22Rv1 (cell line): ENCODE data around the gene SENP3.
"Not testable (repeated sequence)": the region's sequence is repeated elsewhere in the genome, so short reads cannot be mapped to it uniquely, and the experiment has no call there.

Experiments
- H3K27ac ChIP-seq: fragments of 450-650 bp; 2 replicates; pipeline ENCODE4 v1.5.1; 2017
- CTCF ChIP-seq: fragments of 450-650 bp; IDR thresholded peaks from 2 replicates; pipeline ENCODE4 v1.5.1; 2017; ENCODE audit warnings: mild to moderate bottlenecking
- ZFX ChIP-seq: fragments of 450-650 bp; IDR thresholded peaks from 2 replicates; pipeline ENCODE4 v1.6.1; 2017; ENCODE audit warnings: antibody characterized with exemption, borderline replicate concordance

Gene SENP3

GRCh38 chr17:7593296-7593695, 31.6 kb downstream of the SENP3 start:
- TF ChIP-seq CTCF (no peak), ZFX (no peak)

GRCh38 chr17:7597561-7597960, 35.8 kb downstream of the SENP3 start:
- H3K27ac ChIP-seq, result not testable (repeated sequence)

More at GRCh38 chr17:7593296-7593695, 31.6 kb downstream of the SENP3 start:
- no peak overlapping the region for H3K27ac ChIP-seq

GRCh38 chr17:7606280-7606679, 44.6 kb downstream of the SENP3 start:
- no peak overlapping the region for H3K27ac ChIP-seq
- TF ChIP-seq CTCF (no peak), ZFX (no peak)

- no peak for TF ChIP-seq CTCF
- TF ChIP-seq ZFX, result no peak
Observed at GRCh38 chr17:7610641-7611040, 48.9 kb downstream of the SENP3 start.

GRCh38 chr17:7611635-7612293, 50.0 kb downstream of the SENP3 start:
- peak overlapping the region; percentile 19; the same call in 1 of the 2 replicates for H3K27ac ChIP-seq

More at GRCh38 chr17:7610641-7611040, 48.9 kb downstream of the SENP3 start:
- peak overlapping the region; percentile 28; the same call in 1 of the 2 replicates for H3K27ac ChIP-seq

GRCh38 chr17:7612294-7612640, 50.5 kb downstream of the SENP3 start:
- H3K27ac ChIP-seq, result 0 out of 2 replicates have a peak overlapping the region, but pooled peaks have one; percentile 19
- no peak for TF ChIP-seq ZFX
- TF ChIP-seq CTCF, result no peak

More at GRCh38 chr17:7611635-7612293, 50.0 kb downstream of the SENP3 start:
- TF ChIP-seq ZFX (no peak), CTCF (no peak)

GRCh38 chr17:7613769-7614424, 52.2 kb downstream of the SENP3 start:
- no peak for TF ChIP-seq ZFX
- no peak for TF ChIP-seq CTCF
- peak overlapping the region; percentile 91 for H3K27ac ChIP-seq
